Tibial artery (tissue), 4 donors: ENCODE results near the gene NR3C2.
"Not testable (repeated sequence)": the region's sequence is repeated elsewhere in the genome, so short reads cannot be mapped to it uniquely, and the experiment has no call there.

Experiments used
- DNase-seq, 2 donors: peaks; one replicate each; pipeline ENCODE4 v3.0.0-alpha.2; 2019
- H3K27ac ChIP-seq, 2 donors: fragments of 200-600 bp; sonication (generic) in 1 of 2; 1 replicate in 1 of 2; 2 replicates in 1 of 2; pipeline ENCODE4 v1.5.1; 2018 to 2019; ENCODE audit warnings: mild to moderate bottlenecking in 1 of 2
- H3K27me3 ChIP-seq, 2 donors: fragments of 200-600 bp; sonication (generic) in 1 of 2; one replicate each; pipeline versions ENCODE4 v1.5.1 to v1.6.0; 2016 to 2019
- H3K36me3 ChIP-seq, 3 donors: fragments of 200-600 bp; sonication (generic) in 2 of 3; one replicate each; pipeline ENCODE4 v1.5.1; 2016 to 2019; ENCODE audit warnings: mild to moderate bottlenecking in 2 of 3
- H3K4me1 ChIP-seq, 4 donors: fragments of 200-600 bp; sonication (generic) in 2 of 4; 1 replicate in 3 of 4; 2 replicates in 1 of 4; pipeline ENCODE4 v1.5.1; 2016 to 2019
- H3K4me3 ChIP-seq, 2 donors: fragments of 200-600 bp; sonication (generic) in 1 of 2; 1 replicate in 1 of 2; 2 replicates in 1 of 2; pipeline ENCODE4 v1.5.1; 2018 to 2019; ENCODE audit warnings: mild to moderate bottlenecking in 2 of 2
- H3K9me3 ChIP-seq, 3 donors: fragments of 200-600 bp; sonication (generic) in 1 of 3; one replicate each; pipeline ENCODE4 v1.5.1; 2016 to 2019
- intact Hi-C: fragments of 100-400 bp; cut with DNase I; formaldehyde crosslinking; loops from one replicate; pipeline ENCODE4 v1.15.0; 2023; ENCODE audit warnings: low total_unique reads
- TF ChIP-seq, protein P1 (sequence below), 2 experiments: fragments of 200-600 bp in 1 of 2; fragments of 450-650 bp in 1 of 2; IDR thresholded peaks; one replicate each; pipeline ENCODE4 v1.5.1; 2017 to 2019; ENCODE audit warnings: antibody characterized with exemption in 2 of 2, mild to moderate bottlenecking in 1 of 2, moderate library complexity in 1 of 2

The NR3C2 gene

GRCh38 chr4:148204171-148204570 is 238.0 kb downstream of the NR3C2 start:
- TF ChIP-seq, protein P1, sequence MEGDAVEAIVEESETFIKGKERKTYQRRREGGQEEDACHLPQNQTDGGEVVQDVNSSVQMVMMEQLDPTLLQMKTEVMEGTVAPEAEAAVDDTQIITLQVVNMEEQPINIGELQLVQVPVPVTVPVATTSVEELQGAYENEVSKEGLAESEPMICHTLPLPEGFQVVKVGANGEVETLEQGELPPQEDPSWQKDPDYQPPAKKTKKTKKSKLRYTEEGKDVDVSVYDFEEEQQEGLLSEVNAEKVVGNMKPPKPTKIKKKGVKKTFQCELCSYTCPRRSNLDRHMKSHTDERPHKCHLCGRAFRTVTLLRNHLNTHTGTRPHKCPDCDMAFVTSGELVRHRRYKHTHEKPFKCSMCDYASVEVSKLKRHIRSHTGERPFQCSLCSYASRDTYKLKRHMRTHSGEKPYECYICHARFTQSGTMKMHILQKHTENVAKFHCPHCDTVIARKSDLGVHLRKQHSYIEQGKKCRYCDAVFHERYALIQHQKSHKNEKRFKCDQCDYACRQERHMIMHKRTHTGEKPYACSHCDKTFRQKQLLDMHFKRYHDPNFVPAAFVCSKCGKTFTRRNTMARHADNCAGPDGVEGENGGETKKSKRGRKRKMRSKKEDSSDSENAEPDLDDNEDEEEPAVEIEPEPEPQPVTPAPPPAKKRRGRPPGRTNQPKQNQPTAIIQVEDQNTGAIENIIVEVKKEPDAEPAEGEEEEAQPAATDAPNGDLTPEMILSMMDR (IDR thresholded peaks at IDR 0.05), result no peak
- Histone ChIP-seq H3K4me3 (no peak overlapping the region), H3K9me3 (no peaks in the 10 kb centered on the region), H3K4me1 (peaks cover 0 to 31% (median 0%) of the 10 kb centered on the region in 4 donors), H3K27ac (peak overlapping the region; percentile 10 to 58), H3K27me3 (no peaks in the 10 kb centered on the region), H3K36me3 (no peaks in the 10 kb centered on the region)
- no peak for DNase-seq
- intact Hi-C loops, result no loop called here

- Histone ChIP-seq H3K27me3 (no peaks in the 10 kb centered on the region), H3K4me3 (peak overlapping the region; percentile 25 to 26), H3K4me1 (peaks cover 0 to 31% (median 0%) of the 10 kb centered on the region in 4 donors), H3K27ac (peak overlapping the region; percentile 10 to 58), H3K36me3 (no peaks in the 10 kb centered on the region), H3K9me3 (no peaks in the 10 kb centered on the region)
- TF ChIP-seq, protein P1 (IDR thresholded peaks at IDR 0.05), result no peak
- DNase-seq, result no peak
- intact Hi-C loops, result no loop called here
These were observed 238.9 kb downstream of the NR3C2 start for GRCh38 chr4:148203056-148203898.

GRCh38 chr4:148200960-148201359 is 241.3 kb downstream of the NR3C2 start:
- Histone ChIP-seq H3K36me3 (no peaks in the 10 kb centered on the region), H3K27me3 (no peaks in the 10 kb centered on the region), H3K4me1 (peaks cover 0 to 31% (median 0%) of the 10 kb centered on the region in 4 donors), H3K9me3 (no peaks in the 10 kb centered on the region), H3K27ac (no peak overlapping the region), H3K4me3 (no peak overlapping the region)
- intact Hi-C loops, result no loop called here
- TF ChIP-seq, protein P1 (IDR thresholded peaks at IDR 0.05), result no peak
- DNase-seq, result no peak

DNA sequence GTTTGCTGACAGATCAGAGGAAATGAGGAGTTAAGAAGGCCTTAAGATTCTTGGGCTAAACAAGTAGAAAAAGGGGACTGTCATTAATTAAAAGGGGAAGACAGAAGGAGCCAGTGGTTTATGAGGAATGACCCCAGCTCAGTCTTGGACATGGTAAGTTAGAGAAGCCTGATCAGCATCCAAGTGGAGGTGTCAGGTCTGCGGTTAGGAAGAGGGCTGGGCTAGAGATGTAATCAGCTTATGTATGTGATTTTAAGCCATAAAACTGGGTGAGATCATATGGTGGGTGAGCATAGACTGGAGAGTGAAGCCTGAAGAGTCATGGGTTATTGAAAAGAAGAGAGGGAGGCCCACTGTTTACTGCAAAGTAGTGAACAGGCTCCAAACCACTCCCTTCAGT is 246.1 kb downstream of the NR3C2 start:
- H3K4me1 ChIP-seq, result peaks cover 0 to 3% (median 0%) of the 10 kb centered on the region in 4 donors
- TF ChIP-seq, protein P1 (IDR thresholded peaks at IDR 0.05), result no peak
- DNase-seq, result no peak
- no peak overlapping the region for H3K4me3 ChIP-seq
- peaks cover 6 to 23% (median 16%) of the 10 kb centered on the region in 3 donors for H3K36me3 ChIP-seq
- intact Hi-C loops, result no loop called here
- no peaks in the 10 kb centered on the region for H3K9me3 ChIP-seq
- no peaks in the 10 kb centered on the region for H3K27me3 ChIP-seq
- H3K27ac ChIP-seq, result no peak overlapping the region

DNA sequence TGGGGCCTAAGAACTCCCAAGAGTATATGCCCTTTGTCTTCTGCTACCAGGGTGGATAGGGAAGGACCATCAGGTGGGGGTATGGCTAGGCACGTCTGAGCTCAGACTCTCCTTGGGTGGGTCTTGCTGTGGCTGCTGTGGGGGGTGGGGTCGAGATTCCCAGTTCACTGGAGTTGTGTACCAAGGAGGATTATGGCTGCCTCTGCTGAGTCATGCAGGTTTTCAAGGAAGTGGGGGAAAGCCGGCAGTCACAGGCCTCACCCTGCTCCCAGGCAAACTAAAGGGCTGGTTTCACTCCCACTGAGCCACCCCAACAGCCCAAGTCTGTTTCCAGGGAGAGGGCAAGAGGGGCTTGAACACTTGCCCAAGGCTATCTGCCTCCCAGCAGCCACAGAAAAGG is 249.7 kb downstream of the NR3C2 start:
- TF ChIP-seq, protein P1 (IDR thresholded peaks at IDR 0.05), result no peak
- Histone ChIP-seq H3K4me1 (peaks cover 0 to 3% (median 0%) of the 10 kb centered on the region in 4 donors), H3K27ac (no peak overlapping the region), H3K4me3 (no peak overlapping the region), H3K27me3 (no peaks in the 10 kb centered on the region), H3K9me3 (no peaks in the 10 kb centered on the region), H3K36me3 (peaks cover 6 to 23% (median 16%) of the 10 kb centered on the region in 3 donors)
- intact Hi-C loops, result no loop called here
- DNase-seq, result no peak

- DNase-seq, H3K27ac ChIP-seq, H3K4me1 ChIP-seq, H3K36me3 ChIP-seq, H3K4me3 ChIP-seq, H3K9me3 ChIP-seq, H3K27me3 ChIP-seq, intact Hi-C loops: not testable (repeated sequence)
These were observed 254.6 kb downstream of the NR3C2 start for GRCh38 chr4:148187454-148188222.
